ENCODE results near the gene RWDD1.

DNA sequence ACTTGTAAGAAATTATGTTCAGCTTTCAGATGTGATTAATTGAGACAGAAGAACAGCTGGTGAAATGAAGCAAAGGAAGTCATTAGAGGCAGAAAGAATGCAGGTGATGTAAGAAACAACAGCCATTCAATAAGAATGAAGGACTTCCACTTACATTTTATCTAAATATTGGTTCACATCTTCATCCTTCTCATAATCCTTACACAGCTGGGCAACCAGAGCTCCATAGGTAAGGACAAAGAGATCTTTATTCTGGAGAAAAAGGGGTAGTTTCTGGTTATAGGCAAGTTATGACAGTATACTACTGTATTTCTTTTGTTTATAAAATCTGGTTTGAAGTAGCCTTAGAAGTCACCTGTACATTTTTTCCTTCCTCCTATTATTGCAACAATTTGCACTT is 28.2 kb upstream of the RWDD1 start:
- TF ChIP-seq, protein P1, sequence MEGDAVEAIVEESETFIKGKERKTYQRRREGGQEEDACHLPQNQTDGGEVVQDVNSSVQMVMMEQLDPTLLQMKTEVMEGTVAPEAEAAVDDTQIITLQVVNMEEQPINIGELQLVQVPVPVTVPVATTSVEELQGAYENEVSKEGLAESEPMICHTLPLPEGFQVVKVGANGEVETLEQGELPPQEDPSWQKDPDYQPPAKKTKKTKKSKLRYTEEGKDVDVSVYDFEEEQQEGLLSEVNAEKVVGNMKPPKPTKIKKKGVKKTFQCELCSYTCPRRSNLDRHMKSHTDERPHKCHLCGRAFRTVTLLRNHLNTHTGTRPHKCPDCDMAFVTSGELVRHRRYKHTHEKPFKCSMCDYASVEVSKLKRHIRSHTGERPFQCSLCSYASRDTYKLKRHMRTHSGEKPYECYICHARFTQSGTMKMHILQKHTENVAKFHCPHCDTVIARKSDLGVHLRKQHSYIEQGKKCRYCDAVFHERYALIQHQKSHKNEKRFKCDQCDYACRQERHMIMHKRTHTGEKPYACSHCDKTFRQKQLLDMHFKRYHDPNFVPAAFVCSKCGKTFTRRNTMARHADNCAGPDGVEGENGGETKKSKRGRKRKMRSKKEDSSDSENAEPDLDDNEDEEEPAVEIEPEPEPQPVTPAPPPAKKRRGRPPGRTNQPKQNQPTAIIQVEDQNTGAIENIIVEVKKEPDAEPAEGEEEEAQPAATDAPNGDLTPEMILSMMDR (IDR thresholded peaks at IDR 0.05) = no peak
- TF ChIP-seq POLR2A (IDR thresholded peaks at IDR 0.05) = no peak
